Psoas muscle (tissue), 8 donors: Measurements from ENCODE around the gene ZRANB1. TPM values are rescaled to one million over a fixed set of nuclear protein-coding genes. Genes with fewer than 3 reads are reported as not detected.

ENCODE experiments used
- ATAC-seq, 4 donors: fragments of 200-7000 bp; cut with Tn5 transposase; one replicate each; pipeline ENCODE4 v1.9.1; 2020; ENCODE audit warnings: moderate library complexity in 3 of 4, mild to moderate bottlenecking in 2 of 4
- DNase-seq, 2 donors: peaks; one replicate each; pipeline ENCODE4 v3.0.0-alpha.2; 2020
- H3K27ac ChIP-seq: fragments of 200-600 bp; one replicate; pipeline ENCODE4 v1.8.0; 2022
- H3K27me3 ChIP-seq, 3 donors: fragments of 200-600 bp in 1 of 3; one replicate each; pipeline versions ENCODE4 v1.6.1 to v1.8.0; 2013 to 2022; ENCODE audit warnings: low read length in 2 of 3, mild to moderate bottlenecking in 2 of 3, moderate library complexity in 1 of 3; ENCODE audit not compliant: insufficient read depth in 3 of 3
- H3K36me3 ChIP-seq, 2 donors: fragments of 200-600 bp in 1 of 2; one replicate each; pipeline versions ENCODE4 v1.6.1 to v1.8.0; 2013 to 2022; ENCODE audit warnings: low read depth in 1 of 2, mild to moderate bottlenecking in 1 of 2, moderate library complexity in 1 of 2; ENCODE audit not compliant: insufficient read depth in 1 of 2
- H3K4me1 ChIP-seq: fragments of 200-600 bp; one replicate; pipeline ENCODE4 v1.8.0; 2022
- H3K4me3 ChIP-seq: fragments of 200-600 bp; one replicate; pipeline ENCODE4 v1.8.0; 2022; ENCODE audit warnings: mild to moderate bottlenecking
- H3K9me3 ChIP-seq: fragments of 200-600 bp; one replicate; pipeline ENCODE4 v1.8.0; 2022
- WGBS, 3 donors: extraction: QIAGEN DNeasy Blood & Tissue Kit; methylation state at CpG; one replicate each; pipeline versions ENCODE4 v1.1.6 to v1.1.7; 2013; 5-methylcytosine and 5-hydroxymethylcytosine counted together
- intact Hi-C, 2 donors: fragments of 100-400 bp; cut with DNase I; formaldehyde crosslinking; loops; one replicate each; pipeline versions ENCODE4 v1.11.0 to v1.14.2; 2022
- polyA plus RNA-seq, 3 donors: library from polyadenylated mRNA; stranded (reverse); fragments of 200-250 nt; gene quantifications; one replicate each; pipeline ENCODE4 v1.2.3, GENCODE V29; 2013
- total RNA-seq, 4 donors: library from RNA; stranded (reverse); fragmentation: NEBNext Ultra II Directional in 2 of 4; extraction: Animal tissue kit (Norgen Biotek cat#: 25700) in 2 of 4; gene quantifications; one replicate each; pipeline versions ENCODE4 v1.2.1 to v1.2.4, GENCODE V29; 2021 to 2023
- TF ChIP-seq, protein P1 (sequence below): fragments of 200-600 bp; IDR thresholded peaks from one replicate; pipeline ENCODE4 v1.8.0; 2022; ENCODE audit warnings: antibody characterized with exemption
- donor health status: healthy with polysubstance abuse.
- donor health status: DM: no; HTN: no; CAD: no; lungs with moderate emphysema.
- donor health status: Bipolar disorder and iron deficiency.
- donor health status: healthy.
- donor health status: DM: yes; HTN: yes; CAD: no.
- donor health status: DM: no; HTN: no; CAD: no.
- donor health status: DM: no; HTN: no; CAD: no.
- donor health status: DM: yes; HTN: yes; CAD: no.

Gene ZRANB1
- total and polyA plus RNA-seq, 7 donors, result 20.9 to 115 (median 57.3) TPM

DNA sequence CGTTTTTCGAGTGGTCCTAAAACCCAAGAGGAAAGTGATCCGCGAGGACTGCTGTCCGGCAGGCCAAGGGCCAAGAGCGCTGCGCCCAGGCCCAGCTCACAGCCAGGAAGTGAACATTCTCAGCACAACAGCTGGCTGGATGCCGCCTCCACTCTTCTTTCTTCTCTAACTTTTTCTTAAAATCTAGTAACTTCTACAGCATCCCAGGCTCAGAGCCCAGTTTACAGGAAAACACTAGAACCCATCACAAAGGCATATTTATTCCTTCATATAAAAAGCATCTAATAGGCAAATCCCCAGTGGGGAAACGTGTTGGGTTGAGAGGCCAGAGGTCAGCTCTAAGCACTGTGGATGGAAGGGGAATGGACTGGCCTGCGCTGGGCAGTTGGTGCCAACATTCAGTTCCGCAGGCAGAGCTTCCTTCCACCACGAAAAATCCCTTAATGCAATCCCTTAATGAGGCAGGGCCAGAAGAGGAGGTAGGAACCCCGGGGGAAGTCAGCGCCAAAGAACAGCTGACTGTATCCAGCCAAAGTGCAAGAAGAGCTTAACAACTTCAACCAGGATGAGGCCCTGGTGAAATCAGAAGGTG lies 74.8 kb downstream of the ZRANB1 start:
- no peaks in the 10 kb centered on the region for H3K36me3 ChIP-seq
- WGBS, 3 donors, result 5 to 7% (median 7%) methylated on average over 14 of the region's 14 CpGs
- no peaks in the 10 kb centered on the region for H3K27me3 ChIP-seq
- ATAC-seq (peak; percentile 38 to 69 (median 56)), DNase-seq (peak; percentile 70 to 89)
- TF ChIP-seq, protein P1, sequence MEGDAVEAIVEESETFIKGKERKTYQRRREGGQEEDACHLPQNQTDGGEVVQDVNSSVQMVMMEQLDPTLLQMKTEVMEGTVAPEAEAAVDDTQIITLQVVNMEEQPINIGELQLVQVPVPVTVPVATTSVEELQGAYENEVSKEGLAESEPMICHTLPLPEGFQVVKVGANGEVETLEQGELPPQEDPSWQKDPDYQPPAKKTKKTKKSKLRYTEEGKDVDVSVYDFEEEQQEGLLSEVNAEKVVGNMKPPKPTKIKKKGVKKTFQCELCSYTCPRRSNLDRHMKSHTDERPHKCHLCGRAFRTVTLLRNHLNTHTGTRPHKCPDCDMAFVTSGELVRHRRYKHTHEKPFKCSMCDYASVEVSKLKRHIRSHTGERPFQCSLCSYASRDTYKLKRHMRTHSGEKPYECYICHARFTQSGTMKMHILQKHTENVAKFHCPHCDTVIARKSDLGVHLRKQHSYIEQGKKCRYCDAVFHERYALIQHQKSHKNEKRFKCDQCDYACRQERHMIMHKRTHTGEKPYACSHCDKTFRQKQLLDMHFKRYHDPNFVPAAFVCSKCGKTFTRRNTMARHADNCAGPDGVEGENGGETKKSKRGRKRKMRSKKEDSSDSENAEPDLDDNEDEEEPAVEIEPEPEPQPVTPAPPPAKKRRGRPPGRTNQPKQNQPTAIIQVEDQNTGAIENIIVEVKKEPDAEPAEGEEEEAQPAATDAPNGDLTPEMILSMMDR, result no peak
- H3K4me1 ChIP-seq, result peaks cover 92% of the 10 kb centered on the region
- intact Hi-C loops, result no loop called here
- H3K27ac ChIP-seq, result peak overlapping the region; percentile 85
- H3K9me3 ChIP-seq, result no peaks in the 10 kb centered on the region
- H3K4me3 ChIP-seq, result no peak overlapping the region

DNA sequence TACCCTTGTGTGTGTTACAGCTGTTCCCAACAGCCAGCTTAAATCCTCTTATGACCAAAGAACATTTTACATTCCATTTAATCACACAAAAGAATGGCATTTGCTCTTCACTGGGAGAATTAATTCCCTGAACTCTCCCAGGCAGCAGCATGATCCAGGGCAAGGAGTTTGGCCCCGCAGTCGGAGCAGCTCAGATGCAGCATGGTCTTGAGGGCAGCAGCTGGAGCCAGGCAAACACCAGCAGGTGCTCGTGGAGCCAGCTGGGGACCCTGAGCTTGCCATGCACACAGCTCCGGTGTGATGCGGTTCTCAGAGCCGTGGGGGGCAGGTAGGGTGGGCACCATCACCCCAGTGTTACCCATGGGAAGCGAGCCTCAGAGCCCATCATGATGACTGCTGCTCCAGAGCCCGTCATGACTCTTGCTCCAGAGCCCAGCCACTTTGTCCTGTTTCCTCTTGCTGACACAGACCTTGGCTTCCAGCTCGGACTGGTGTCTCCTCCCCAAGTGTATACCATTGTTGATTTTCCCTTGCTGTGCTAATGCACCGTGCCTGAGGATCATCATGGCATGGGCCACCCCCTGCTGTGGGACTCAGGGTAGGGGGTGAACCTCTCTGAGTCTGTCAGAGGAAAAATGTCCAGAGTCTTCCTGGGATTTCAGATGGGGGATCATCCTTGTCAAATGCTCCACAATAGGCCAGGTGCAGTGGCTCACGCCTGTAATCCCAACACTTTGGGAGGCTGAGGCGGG lies 75.8 kb downstream of the ZRANB1 start:
- TF ChIP-seq, protein P1, result no peak
- intact Hi-C loops, result no loop called here
- Histone ChIP-seq H3K36me3 (no peaks in the 10 kb centered on the region), H3K4me3 (no peak overlapping the region), H3K27ac (peak overlapping the region; percentile 85), H3K27me3 (no peaks in the 10 kb centered on the region), H3K9me3 (no peaks in the 10 kb centered on the region), H3K4me1 (peaks cover 92% of the 10 kb centered on the region)
- ATAC-seq (no peak), DNase-seq (peak in 1 of 2 donors; percentile 55)
- 54 to 68% (median 61%) methylated on average over 12 of the region's 12 CpGs for WGBS, 3 donors

DNA sequence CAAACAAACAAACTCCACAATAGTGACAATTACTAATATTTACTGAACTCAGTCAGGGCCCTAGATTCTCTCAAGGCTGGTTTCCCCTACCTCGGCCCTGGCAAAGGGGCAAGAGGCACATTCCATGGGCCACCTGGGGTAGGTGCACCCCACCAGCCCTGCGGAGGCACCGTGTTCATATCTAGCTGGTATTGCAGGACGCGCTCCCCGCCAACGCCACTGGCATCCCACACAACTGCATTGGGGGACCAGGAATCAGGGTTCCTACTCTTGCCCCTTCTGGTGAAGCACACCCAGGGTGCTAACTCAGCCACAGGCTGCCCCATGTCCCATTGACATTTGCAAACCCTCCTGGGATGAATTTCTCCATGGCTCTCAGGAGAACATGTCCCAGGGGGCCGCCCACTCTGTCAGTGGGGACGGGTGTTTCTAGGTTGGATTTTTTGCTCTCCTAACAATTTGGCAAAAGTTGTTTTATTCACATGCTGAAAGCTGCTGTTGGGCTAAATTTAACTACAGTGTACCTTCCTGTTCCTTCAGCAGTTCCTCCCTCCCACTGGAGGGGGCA lies 76.7 kb downstream of the ZRANB1 start:
- Histone ChIP-seq H3K27me3 (no peaks in the 10 kb centered on the region), H3K36me3 (no peaks in the 10 kb centered on the region), H3K9me3 (no peaks in the 10 kb centered on the region), H3K27ac (peak overlapping the region; percentile 38), H3K4me3 (no peak overlapping the region), H3K4me1 (peaks cover 94% of the 10 kb centered on the region)
- DNase-seq (peak in 1 of 2 donors; percentile 47), ATAC-seq (no peak)
- intact Hi-C loops, result no loop called here
- TF ChIP-seq, protein P1, result no peak
- 83 to 88% (median 87%) methylated on average over 9 of the region's 9 CpGs for WGBS, 3 donors

DNA sequence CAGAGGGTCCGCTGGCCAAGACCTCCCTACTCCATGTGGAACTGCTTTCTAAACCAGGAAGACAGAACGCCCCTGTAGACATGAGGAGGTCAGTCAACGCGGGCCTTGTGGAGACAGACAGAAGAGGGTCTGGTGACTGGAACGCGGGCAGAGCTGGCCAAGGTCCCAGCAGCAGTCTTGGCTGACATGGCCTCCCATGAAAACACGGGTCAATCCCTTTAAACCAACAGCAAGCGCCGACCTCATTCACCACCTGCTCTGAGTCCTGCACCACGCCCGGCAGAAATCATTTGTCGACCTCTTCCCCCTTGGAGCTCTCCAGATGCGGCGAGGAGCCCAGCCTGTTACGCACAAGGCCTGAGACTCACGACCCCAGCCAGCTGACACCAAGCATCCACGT lies 78.5 kb downstream of the ZRANB1 start:
- 59 to 67% (median 63%) methylated on average over 17 of the region's 17 CpGs for WGBS, 3 donors
- Histone ChIP-seq H3K27ac (peak overlapping the region; percentile 6), H3K27me3 (no peaks in the 10 kb centered on the region), H3K4me1 (peaks cover 94% of the 10 kb centered on the region), H3K36me3 (no peaks in the 10 kb centered on the region), H3K9me3 (no peaks in the 10 kb centered on the region), H3K4me3 (no peak overlapping the region)
- TF ChIP-seq, protein P1, result no peak
- intact Hi-C loops, result no loop called here
- DNase-seq (peak in 1 of 2 donors; percentile 50), ATAC-seq (no peak)
